B cell (primary cell): ENCODE results near the gene XRCC4.

ENCODE experiments used
- CTCF ChIP-seq: fragments of 200-600 bp; IDR thresholded peaks from one replicate; pipeline ENCODE4 v1.8.0; 2022; ENCODE audit warnings: antibody characterized with exemption, mild to moderate bottlenecking
- EZH2 ChIP-seq: IDR thresholded peaks from 2 replicates; pipeline ENCODE4 v1.6.1; 2012; ENCODE audit warnings: borderline replicate concordance, low read depth, mild to moderate bottlenecking, moderate library complexity, low read length; ENCODE audit not compliant: insufficient read depth, poor library complexity, severe bottlenecking

GRCh38 chr5:83313436-83313835 lies 236.1 kb downstream of the XRCC4 start:
- no peak for TF ChIP-seq EZH2
- no peak for TF ChIP-seq CTCF
